CD4-positive, alpha-beta T cell treated with Interleukin-6 at 100 ng/mL for 8 hours (primary cell): ENCODE results near the gene GRIN3B.
A peak's percentile ranks its signal among the peaks of the same experiment; 100 is the strongest.

Experiments used
- DNase-seq: peaks from one replicate; pipeline ENCODE4 v3.0.0-alpha.2; 2020; ENCODE audit warnings: mixed read lengths, low spot score

The GRIN3B gene

GRCh38 chr19:1041835-1042685, 41.8 kb downstream of the GRIN3B start:
- no peak for DNase-seq

DNA sequence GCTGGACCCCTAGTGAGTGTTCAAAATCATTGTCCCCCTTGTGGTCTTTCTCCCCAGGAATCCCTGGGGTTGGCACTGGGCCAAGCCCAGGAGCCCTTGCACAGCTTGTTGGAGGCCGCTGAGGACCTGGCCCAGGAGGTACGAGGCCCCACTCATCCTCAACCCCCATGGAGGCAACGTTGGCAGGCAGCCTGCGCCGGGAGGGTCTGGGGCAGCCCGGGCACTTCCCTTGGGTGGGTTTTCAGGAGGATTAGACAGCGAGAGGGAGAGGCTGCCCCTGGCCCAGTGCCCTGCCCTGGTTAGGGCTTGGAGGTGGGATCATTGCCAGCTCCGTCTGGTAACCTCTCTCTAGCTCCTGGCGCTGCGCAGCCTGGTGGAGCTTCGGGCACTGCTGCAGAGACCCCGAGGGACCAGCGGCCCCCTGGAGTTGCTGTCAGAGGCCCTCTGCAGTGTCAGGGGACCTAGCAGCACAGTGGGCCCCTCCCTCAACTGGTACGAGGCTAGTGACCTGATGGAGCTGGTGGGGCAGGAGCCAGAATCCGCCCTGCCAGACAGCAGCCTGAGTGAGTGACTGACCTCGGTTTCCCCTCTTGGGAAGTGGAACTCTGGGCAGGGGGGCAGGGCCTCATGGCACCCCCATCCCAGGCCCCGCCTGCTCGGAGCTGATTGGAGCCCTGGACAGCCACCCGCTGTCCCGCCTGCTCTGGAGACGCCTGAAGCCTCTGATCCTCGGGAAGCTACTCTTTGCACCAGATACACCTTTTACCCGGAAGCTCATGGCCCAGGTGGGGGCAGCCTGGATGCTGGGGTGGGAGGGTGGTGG, 42.7 kb downstream of the GRIN3B start:
- DNase-seq: no peak

GRCh38 chr19:1045247-1045603, 45.0 kb downstream of the GRIN3B start:
- no peak for DNase-seq

DNA sequence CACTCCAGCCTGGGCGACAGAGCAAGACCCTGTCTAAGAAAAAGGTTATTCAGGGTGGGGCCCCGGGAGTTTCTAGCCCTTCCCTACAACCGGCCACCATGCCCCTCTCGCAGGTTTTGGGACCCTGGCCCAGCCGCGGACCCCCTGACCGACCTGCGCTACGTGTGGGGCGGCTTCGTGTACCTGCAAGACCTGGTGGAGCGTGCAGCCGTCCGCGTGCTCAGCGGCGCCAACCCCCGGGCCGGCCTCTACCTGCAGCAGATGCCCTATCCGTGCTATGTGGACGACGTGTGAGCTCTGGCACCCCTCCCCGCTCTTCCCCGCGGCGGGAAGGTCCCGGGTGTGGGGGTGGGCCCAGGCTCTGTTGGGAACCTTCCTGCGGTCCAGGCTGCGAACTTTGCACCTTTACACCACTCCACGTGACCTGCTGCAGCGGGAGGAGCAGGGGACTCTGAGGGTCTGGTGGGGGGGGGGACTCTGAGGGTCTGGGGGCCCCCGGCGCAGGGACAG, 46.0 kb downstream of the GRIN3B start:
- DNase-seq: no peak

DNA sequence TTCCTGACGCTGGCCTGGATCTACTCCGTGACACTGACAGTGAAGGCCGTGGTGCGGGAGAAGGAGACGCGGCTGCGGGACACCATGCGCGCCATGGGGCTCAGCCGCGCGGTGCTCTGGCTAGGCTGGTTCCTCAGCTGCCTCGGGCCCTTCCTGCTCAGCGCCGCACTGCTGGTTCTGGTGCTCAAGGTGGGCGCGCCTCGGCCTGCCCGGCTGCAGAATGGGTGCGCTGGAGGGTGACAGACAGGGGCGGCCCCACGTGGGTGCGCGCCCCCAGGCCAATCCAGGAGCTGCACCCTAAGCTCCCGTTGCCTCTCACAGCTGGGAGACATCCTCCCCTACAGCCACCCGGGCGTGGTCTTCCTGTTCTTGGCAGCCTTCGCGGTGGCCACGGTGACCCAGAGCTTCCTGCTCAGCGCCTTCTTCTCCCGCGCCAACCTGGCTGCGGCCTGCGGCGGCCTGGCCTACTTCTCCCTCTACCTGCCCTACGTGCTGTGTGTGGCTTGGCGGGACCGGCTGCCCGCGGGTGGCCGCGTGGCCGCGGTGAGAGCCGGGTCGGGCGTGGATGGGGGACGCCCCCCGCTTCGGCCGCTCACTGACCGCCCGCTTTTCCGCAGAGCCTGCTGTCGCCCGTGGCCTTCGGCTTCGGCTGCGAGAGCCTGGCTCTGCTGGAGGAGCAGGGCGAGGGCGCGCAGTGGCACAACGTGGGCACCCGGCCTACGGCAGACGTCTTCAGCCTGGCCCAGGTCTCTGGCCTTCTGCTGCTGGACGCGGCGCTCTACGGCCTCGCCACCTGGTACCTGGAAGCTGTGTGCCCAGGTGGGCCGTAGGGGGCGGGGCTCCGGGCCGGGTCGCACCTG, 46.8 kb downstream of the GRIN3B start:
- DNase-seq: no peak

GRCh38 chr19:1047696-1048147, 47.5 kb downstream of the GRIN3B start:
- DNase-seq: no peak

DNA sequence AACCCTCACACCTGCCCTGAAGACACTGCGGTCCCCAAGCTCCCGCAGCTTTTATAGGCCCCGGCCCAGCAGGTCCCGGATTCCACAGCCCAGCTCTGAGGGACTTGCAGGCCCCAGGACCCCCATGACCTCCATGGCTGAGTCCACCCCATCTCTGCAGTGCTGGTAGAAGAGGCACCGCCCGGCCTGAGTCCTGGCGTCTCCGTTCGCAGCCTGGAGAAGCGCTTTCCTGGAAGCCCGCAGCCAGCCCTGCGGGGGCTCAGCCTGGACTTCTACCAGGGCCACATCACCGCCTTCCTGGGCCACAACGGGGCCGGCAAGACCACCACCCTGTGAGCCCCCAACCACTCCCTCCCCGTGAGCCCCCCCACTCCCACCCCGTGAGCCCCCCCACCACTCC, 48.9 kb downstream of the GRIN3B start:
- no peak for DNase-seq

DNA sequence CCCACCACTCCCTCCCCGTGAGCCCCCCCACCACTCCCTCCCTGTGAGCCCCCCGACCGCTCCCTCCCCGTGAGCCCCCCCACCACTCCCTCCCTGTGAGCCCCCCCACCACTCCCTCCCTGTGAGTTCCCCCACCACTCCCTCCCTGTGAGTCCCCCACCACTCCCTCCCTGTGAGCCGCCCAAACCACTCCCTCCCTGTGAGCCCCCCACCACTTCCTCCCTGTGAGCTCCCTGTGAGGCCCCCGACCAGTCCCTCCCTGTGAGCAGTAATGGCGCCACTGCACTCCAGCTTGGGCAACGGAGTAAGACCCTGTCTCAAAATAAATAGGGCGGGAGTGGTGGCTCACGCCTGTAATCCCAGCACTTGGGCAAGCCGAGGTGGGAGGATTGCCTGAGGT, 49.6 kb downstream of the GRIN3B start:
- no peak for DNase-seq

DNA sequence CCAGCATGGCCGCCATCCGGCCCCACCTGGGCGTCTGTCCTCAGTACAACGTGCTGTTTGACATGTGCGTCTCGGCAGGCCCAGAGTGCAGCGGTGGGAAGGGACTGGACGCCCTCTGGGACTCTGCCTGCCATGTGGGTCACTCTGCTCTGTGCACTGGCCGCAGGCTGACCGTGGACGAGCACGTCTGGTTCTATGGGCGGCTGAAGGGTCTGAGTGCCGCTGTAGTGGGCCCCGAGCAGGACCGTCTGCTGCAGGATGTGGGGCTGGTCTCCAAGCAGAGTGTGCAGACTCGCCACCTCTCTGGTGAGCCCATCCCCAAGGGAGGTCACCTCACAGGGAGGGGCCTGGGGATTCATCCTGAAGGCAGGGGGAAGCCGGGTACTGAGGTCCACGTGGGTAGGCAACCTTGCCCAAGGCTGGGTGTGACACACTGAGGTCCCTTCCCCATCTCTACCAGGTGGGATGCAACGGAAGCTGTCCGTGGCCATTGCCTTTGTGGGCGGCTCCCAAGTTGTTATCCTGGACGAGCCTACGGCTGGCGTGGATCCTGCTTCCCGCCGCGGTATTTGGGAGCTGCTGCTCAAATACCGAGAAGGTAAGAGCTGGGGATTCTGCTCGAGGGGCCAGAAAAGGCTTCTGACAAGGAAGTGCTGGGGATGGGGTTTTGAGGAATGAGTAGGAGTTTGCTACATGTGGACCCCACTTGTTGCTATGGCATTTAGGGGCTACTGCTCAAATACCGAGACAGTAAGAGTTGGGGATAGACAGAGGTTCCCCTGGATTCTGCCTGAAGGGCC, 51.0 kb downstream of the GRIN3B start:
- DNase-seq: no peak

- no peak for DNase-seq
Observed at GRCh38 chr19:1051791-1052190, 51.6 kb downstream of the GRIN3B start.

DNA sequence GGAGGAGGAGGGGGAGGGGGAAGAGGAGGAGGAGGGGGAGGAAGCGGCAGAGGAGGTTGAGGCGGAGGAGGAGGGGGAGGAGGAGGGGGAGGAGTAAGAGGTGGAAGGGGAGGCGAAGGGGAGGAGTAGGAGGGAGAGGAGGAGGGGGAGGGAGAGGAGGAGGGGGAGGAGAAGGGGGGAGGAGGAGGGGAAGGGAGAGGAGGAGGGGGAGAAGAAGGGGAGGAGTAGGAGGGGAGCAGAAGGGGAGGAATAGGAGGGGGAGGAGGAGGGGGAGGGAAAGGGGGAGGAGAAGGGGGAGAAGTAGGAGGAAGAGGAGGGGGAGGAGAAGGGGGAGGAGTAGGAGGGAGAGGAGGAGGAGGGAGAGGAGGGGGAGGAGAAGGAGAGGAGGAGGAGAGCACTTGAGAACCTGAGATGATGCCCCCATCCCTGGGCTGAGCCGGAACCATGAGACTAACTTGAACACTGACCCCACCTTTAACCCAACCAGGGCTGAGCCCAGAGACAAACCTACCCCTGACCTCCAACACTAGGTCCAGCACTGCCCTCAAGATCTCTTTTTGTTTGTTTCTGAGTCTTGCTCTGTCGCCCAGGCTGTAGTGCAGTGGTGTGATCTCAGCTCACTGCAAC, 52.2 kb downstream of the GRIN3B start:
- peak; percentile 39 for DNase-seq

- no peak for DNase-seq
Observed at GRCh38 chr19:1053176-1054101, 53.2 kb downstream of the GRIN3B start.

GRCh38 chr19:1054102-1055027, 54.1 kb downstream of the GRIN3B start:
- no peak for DNase-seq

- no peak for DNase-seq
Observed at GRCh38 chr19:1055028-1055425, 54.8 kb downstream of the GRIN3B start.

DNA sequence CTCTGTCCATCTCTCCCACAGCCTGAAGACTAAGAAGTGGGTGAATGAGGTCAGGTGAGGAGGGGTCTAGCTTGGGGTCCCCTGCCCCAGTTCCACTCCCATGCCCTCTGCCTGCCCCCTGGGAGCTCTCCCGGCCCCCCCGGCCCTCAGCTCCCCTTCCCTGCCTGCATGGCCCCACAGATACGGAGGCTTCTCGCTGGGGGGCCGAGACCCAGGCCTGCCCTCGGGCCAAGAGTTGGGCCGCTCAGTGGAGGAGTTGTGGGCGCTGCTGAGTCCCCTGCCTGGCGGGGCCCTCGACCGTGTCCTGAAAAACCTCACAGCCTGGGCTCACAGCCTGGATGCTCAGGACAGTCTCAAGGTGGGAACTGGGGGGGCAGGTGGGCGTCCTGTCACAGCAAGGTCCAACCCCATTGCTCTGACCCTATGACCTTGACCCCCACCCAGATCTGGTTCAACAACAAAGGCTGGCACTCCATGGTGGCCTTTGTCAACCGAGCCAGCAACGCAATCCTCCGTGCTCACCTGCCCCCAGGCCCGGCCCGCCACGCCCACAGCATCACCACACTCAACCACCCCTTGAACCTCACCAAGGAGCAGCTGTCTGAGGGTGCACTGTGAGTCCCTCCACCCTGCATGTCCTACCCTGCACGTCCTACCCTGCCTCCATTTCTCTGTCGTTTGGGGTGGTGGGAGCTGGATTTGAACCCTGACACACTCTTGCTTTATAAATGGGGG, 55.8 kb downstream of the GRIN3B start:
- no peak for DNase-seq

- DNase-seq: peak; percentile 71
Observed at GRCh38 chr19:1057176-1057855, 57.1 kb downstream of the GRIN3B start.

DNA sequence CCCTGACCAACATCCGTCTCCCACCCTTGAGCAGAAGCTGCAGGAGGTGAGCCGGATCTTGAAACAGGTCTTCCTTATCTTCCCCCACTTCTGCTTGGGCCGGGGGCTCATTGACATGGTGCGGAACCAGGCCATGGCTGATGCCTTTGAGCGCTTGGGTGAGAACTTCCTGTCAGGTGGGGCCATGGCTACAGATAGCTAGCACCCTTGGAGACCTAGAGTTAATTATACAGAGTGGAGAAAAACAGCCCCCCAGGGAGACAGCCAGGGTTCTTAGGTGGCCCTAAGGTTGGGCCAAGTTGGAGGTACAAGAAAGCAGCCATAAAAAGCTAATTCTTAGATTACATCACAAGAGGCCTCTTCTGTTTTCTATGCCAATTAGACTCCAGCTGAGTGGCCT, 57.9 kb downstream of the GRIN3B start:
- DNase-seq: no peak
